Amygdala (tissue), 56 donors: ENCODE data around the gene CNTRL.

Experiments
- DNase-seq, 56 donors: peaks; one replicate each; lab custom pipeline; 2025; lab: John Stamatoyannopoulos, UW

Gene CNTRL

GRCh38 chr9:121220996-121221663 lies 146.4 kb downstream of the CNTRL start:
- DNase-seq: peak in 2 of 56 donors; percentile 3 to 8

GRCh38 chr9:121221664-121222055 lies 146.9 kb downstream of the CNTRL start:
- DNase-seq: no peak

GRCh38 chr9:121222524-121223171 lies 147.9 kb downstream of the CNTRL start:
- peak in 1 of 56 donors; percentile 8 for DNase-seq

- DNase-seq: no peak
Observed at GRCh38 chr9:121225240-121225639, 150.5 kb downstream of the CNTRL start.

GRCh38 chr9:121226175-121226574 lies 151.4 kb downstream of the CNTRL start:
- DNase-seq: no peak
